Trophoblast cell (in vitro differentiated cells and primary cell): ENCODE measurements around the gene OR2F1.

Source experiments
- DNase-seq, 2 donors: peaks; one replicate each; pipeline ENCODE4 v3.0.0-alpha.2; 2016
- H2AFZ ChIP-seq: 2 replicates; pipeline ENCODE4 v1.6.1; 2013; ENCODE audit warnings: low read length, moderate library complexity, mild to moderate bottlenecking; ENCODE audit not compliant: insufficient read depth, poor library complexity
- H2AK5ac ChIP-seq: 2 replicates; pipeline ENCODE4 v1.6.1; 2013; ENCODE audit warnings: mild to moderate bottlenecking, low read length
- H2BK120ac ChIP-seq: 2 replicates; pipeline ENCODE4 v1.6.1; 2013; ENCODE audit warnings: low read length, mild to moderate bottlenecking, moderate library complexity; ENCODE audit not compliant: insufficient read depth, poor library complexity
- H2BK12ac ChIP-seq: 2 replicates; pipeline ENCODE4 v1.6.1; 2013; ENCODE audit warnings: mild to moderate bottlenecking, low read length, moderate library complexity
- H2BK5ac ChIP-seq: 2 replicates; pipeline ENCODE4 v1.6.1; 2013; ENCODE audit warnings: low read length, low read depth, moderate library complexity, mild to moderate bottlenecking; ENCODE audit not compliant: poor library complexity
- H3K14ac ChIP-seq: 2 replicates; pipeline ENCODE4 v1.6.1; 2013; ENCODE audit warnings: mild to moderate bottlenecking, low read length
- H3K18ac ChIP-seq: 2 replicates; pipeline ENCODE4 v1.6.1; 2013; ENCODE audit warnings: mild to moderate bottlenecking, low read length
- H3K23ac ChIP-seq: 2 replicates; pipeline ENCODE4 v1.6.1; 2013; ENCODE audit warnings: low read length
- H3K27ac ChIP-seq: 2 replicates; pipeline ENCODE4 v1.5.1; 2013; ENCODE audit warnings: low read depth, mild to moderate bottlenecking, inconsistent platforms, low read length, moderate library complexity
- H3K27me3 ChIP-seq: 2 replicates; pipeline ENCODE4 v1.6.1; 2013; ENCODE audit warnings: inconsistent platforms, mild to moderate bottlenecking, low read length, moderate library complexity; ENCODE audit not compliant: insufficient read depth
- H3K36me3 ChIP-seq, 2 experiments: 1 replicate in 1 of 2; 2 replicates in 1 of 2; pipeline ENCODE4 v1.6.1; 2013; ENCODE audit warnings: low read length in 2 of 2, mild to moderate bottlenecking in 2 of 2, moderate library complexity in 1 of 2; ENCODE audit not compliant: insufficient read depth in 2 of 2, control insufficient read depth in 1 of 2
- H3K4ac ChIP-seq: 2 replicates; pipeline ENCODE4 v1.6.1; 2013; ENCODE audit warnings: low read depth, mild to moderate bottlenecking, low read length, moderate library complexity
- H3K4me1 ChIP-seq, 2 experiments: 1 replicate in 1 of 2; 2 replicates in 1 of 2; pipeline ENCODE4 v1.6.1; 2013; ENCODE audit warnings: low read length in 2 of 2, mild to moderate bottlenecking in 2 of 2, moderate library complexity in 1 of 2; ENCODE audit not compliant: insufficient read depth in 2 of 2, control insufficient read depth in 1 of 2
- H3K4me2 ChIP-seq: 2 replicates; pipeline ENCODE4 v1.6.1; 2013; ENCODE audit warnings: inconsistent platforms, mild to moderate bottlenecking, low read length, moderate library complexity
- H3K4me3 ChIP-seq: 2 replicates; pipeline ENCODE4 v1.5.1; 2013; ENCODE audit warnings: mild to moderate bottlenecking, low read depth, low read length, inconsistent platforms
- H3K79me1 ChIP-seq: one replicate; pipeline ENCODE4 v1.6.1; 2013; ENCODE audit warnings: low read length
- H3K79me2 ChIP-seq: 2 replicates; pipeline ENCODE4 v1.6.1; 2013; ENCODE audit warnings: low read length, mild to moderate bottlenecking; ENCODE audit not compliant: control insufficient read depth, insufficient read depth, poor library complexity
- H3K9ac ChIP-seq: 2 replicates; pipeline ENCODE4 v1.6.1; 2013; ENCODE audit warnings: mild to moderate bottlenecking, low read length
- H3K9me3 ChIP-seq: 2 replicates; pipeline ENCODE4 v1.6.1; 2013; ENCODE audit warnings: low read depth, mild to moderate bottlenecking, control low read depth, inconsistent platforms, low read length; ENCODE audit not compliant: insufficient read depth
- H4K12ac ChIP-seq: 2 replicates; pipeline ENCODE4 v1.6.1; 2013; ENCODE audit warnings: low read depth, mild to moderate bottlenecking, low read length, moderate library complexity
- H4K8ac ChIP-seq: 2 replicates; pipeline ENCODE4 v1.6.1; 2013; ENCODE audit warnings: low read depth, mild to moderate bottlenecking, low read length, moderate library complexity
- H4K91ac ChIP-seq: one replicate; pipeline ENCODE4 v1.6.1; 2013; ENCODE audit warnings: low read depth, mild to moderate bottlenecking, low read length, moderate library complexity
- WGBS: extraction: QIAGEN DNeasy Blood & Tissue Kit; methylation state at CpG from one replicate; pipeline ENCODE4 v1.1.7; 2013; ENCODE audit warnings: missing lambda C conversion rate; ENCODE audit not compliant: insufficient read length, insufficient coverage; ENCODE audit errors: extremely low coverage; 5-methylcytosine and 5-hydroxymethylcytosine counted together

OR2F1 gene

DNA sequence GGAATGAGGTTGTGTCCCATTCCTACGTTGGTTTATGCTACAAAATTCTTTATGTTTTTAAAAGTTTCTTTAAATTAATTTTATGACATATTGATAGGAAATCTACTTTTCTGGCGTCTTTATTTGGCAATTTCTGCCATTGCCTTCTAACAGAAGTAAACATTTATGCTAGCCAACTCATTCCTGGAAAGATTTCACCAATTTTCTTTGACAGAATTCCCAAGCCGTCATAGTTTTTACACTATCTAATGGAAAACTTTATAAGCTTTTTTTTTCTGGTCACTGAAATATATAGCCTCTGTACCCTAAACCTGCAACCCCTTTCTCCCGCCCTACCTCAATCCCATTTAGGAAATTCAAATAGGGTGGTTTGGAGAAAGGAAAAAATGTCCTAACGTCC is 46.5 kb upstream of the OR2F1 start:
- no CpG with 5 or more reads among the region's 5 CpGs for WGBS
- no peak overlapping the region for H3K4me2 ChIP-seq
- H3K27ac ChIP-seq: no peak overlapping the region
- no peak overlapping the region for H2BK5ac ChIP-seq
- no peak overlapping the region for H3K4me3 ChIP-seq
- no peak overlapping the region for H3K4ac ChIP-seq
- no peaks in the 10 kb centered on the region for H3K36me3 ChIP-seq
- no peak for DNase-seq
- no peak overlapping the region for H3K9ac ChIP-seq
- no peak overlapping the region for H4K8ac ChIP-seq
- peaks cover 16 to 20% of the 10 kb centered on the region in 2 experiments for H3K4me1 ChIP-seq
- no peaks in the 10 kb centered on the region for H3K27me3 ChIP-seq
- peaks cover 2% of the 10 kb centered on the region for H3K79me2 ChIP-seq
- H3K79me1 ChIP-seq: peaks cover 15% of the 10 kb centered on the region
- H4K91ac ChIP-seq: no peak overlapping the region
- no peaks in the 10 kb centered on the region for H3K9me3 ChIP-seq
- H2BK120ac ChIP-seq: no peak overlapping the region
- H2BK12ac ChIP-seq: no peak overlapping the region
- no peak overlapping the region for H3K14ac ChIP-seq
- no peak overlapping the region for H2AK5ac ChIP-seq
- H4K12ac ChIP-seq: no peak overlapping the region
- H3K23ac ChIP-seq: no peak overlapping the region
- H3K18ac ChIP-seq: no peak overlapping the region
- no peak overlapping the region for H2AFZ ChIP-seq

DNA sequence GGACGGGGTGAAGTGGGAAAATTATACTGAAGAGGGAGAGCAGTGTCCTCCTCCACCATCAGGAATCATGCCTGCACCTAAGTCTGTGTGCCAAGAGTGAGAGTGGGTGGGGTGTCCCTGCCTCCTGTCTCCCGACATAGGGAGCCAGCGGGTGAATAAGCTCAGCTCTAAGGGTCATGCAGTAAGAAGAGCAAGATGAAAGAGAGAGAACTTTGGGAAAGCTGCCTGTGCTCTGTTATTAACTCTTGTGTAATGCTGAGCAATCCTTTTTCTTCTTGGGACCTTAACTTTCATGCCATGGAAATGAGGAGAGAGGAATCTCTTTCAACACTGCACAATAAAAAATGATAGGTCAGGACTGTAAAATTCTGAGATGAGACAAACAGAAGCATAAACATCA is 44.8 kb upstream of the OR2F1 start:
- H2AK5ac ChIP-seq: no peak overlapping the region
- peaks cover 12% of the 10 kb centered on the region for H3K79me1 ChIP-seq
- no peak overlapping the region for H3K4me2 ChIP-seq
- no peaks in the 10 kb centered on the region for H3K36me3 ChIP-seq
- no peaks in the 10 kb centered on the region for H3K9me3 ChIP-seq
- no peak overlapping the region for H3K9ac ChIP-seq
- no peak overlapping the region for H3K27ac ChIP-seq
- no CpG with 5 or more reads among the region's 3 CpGs for WGBS
- no peak overlapping the region for H3K4me3 ChIP-seq
- no peak overlapping the region for H4K8ac ChIP-seq
- no peak overlapping the region for H4K91ac ChIP-seq
- no peak overlapping the region for H2BK5ac ChIP-seq
- H2BK12ac ChIP-seq: no peak overlapping the region
- peaks cover 2% of the 10 kb centered on the region for H3K79me2 ChIP-seq
- no peak overlapping the region for H2AFZ ChIP-seq
- no peak overlapping the region for H4K12ac ChIP-seq
- no peaks in the 10 kb centered on the region for H3K27me3 ChIP-seq
- no peak overlapping the region for H3K4ac ChIP-seq
- DNase-seq: no peak
- H3K4me1 ChIP-seq: peaks cover 14% of the 10 kb centered on the region in 2 experiments
- H3K18ac ChIP-seq: no peak overlapping the region
- no peak overlapping the region for H3K23ac ChIP-seq
- no peak overlapping the region for H3K14ac ChIP-seq
- H2BK120ac ChIP-seq: no peak overlapping the region

DNA sequence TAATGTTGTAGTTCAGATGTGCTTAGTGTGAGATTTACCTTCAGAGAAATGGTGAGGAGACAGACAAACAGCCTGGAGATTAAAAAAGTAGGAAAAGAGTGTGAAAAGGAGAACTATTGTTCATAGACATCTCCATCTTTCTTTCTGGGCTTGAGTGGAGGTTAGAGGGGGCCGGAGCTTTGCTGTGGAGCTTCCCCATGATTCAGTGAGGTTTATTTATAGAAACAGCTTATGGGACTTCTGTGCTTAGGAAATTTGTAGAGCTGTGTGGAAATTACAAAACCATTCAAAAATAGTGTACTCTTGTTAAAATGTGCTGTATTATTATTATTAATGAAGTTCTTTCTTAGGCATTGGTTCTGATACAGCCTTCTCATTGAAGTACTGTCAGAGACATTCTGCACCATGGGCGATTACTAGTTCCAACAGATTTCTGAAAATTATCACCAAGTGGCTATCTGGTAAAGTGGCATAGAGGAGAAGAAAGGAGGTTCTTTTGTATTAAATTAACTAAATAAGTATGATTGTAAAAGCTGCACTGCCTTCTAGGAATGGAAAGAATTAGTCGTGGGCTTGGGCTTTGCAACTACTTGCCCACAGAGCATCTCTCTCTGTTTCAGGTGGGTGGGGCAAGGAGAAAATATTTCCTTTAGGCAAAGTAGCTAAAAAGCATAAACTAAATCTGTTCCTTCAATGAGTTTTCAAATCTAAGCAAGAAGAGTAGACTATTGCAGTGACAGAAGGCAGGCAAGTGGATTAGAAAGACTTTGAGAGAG is 44.0 kb upstream of the OR2F1 start:
- Histone ChIP-seq H3K79me1 (peaks cover 5% of the 10 kb centered on the region), H3K14ac (no peak overlapping the region), H3K36me3 (no peaks in the 10 kb centered on the region), H3K4me2 (no peak overlapping the region), H2BK5ac (no peak overlapping the region), H3K9me3 (no peaks in the 10 kb centered on the region), H3K4me3 (no peak overlapping the region), H2AK5ac (no peak overlapping the region), H3K9ac (no peak overlapping the region), H2BK12ac (no peak overlapping the region), H4K91ac (no peak overlapping the region), H3K27ac (no peak overlapping the region), H2BK120ac (peak overlapping the region; percentile 59), H3K27me3 (no peaks in the 10 kb centered on the region), H4K8ac (no peak overlapping the region), H2AFZ (no peak overlapping the region), H3K23ac (no peak overlapping the region), H3K18ac (no peak overlapping the region), H3K4me1 (peaks cover 6 to 7% of the 10 kb centered on the region in 2 experiments), H3K4ac (no peak overlapping the region), H4K12ac (no peak overlapping the region), H3K79me2 (no peaks in the 10 kb centered on the region)
- no peak for DNase-seq
- WGBS: no CpG with 5 or more reads among the region's 3 CpGs

DNA sequence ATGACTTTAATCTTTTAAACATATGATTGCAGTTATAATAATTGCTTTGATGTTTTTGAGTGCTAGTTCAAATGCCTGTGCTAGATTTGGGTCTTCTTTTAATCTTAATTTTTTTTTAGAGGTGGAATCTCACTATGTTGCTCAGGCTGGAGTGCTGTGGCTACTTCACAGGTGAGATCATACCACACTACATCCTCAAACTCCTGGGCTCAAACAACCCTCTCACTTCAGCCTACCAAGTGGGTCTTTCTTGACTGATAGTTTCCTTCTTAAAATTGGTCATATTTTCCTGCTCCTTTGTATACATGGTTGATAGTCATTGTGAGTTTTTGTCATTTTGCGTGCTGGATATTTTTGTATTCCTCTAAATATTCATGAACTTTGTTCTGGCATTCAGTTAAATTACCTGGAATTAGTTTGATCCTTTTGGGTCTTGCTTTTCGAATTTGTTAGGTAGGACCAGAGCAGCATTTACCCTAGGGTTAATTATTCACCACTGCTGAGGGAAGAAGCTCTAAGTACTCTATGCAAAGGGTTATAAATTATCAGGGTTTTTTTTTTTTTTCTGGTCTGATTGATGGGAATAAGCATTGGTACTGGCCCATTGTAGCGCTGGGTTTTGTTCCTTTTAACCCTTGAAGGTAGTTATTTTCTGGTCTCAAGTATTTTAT is 40.6 kb upstream of the OR2F1 start:
- Histone ChIP-seq H3K27me3 (no peaks in the 10 kb centered on the region), H2BK5ac (no peak overlapping the region), H3K36me3 (no peaks in the 10 kb centered on the region), H3K18ac (no peak overlapping the region), H2BK12ac (no peak overlapping the region), H4K8ac (no peak overlapping the region), H2BK120ac (no peak overlapping the region), H3K4me2 (no peak overlapping the region), H3K79me1 (no peaks in the 10 kb centered on the region), H2AFZ (no peak overlapping the region), H2AK5ac (no peak overlapping the region), H3K4ac (no peak overlapping the region), H3K27ac (no peak overlapping the region), H3K4me1 (no peaks in the 10 kb centered on the region), H4K12ac (no peak overlapping the region), H3K23ac (no peak overlapping the region), H4K91ac (no peak overlapping the region), H3K9me3 (no peaks in the 10 kb centered on the region), H3K14ac (no peak overlapping the region), H3K79me2 (no peaks in the 10 kb centered on the region), H3K4me3 (no peak overlapping the region), H3K9ac (no peak overlapping the region)
- no peak for DNase-seq
- WGBS: no CpG with 5 or more reads among the region's 3 CpGs
